GM19372 (cell line): ENCODE results near the gene NTM.
"Not testable (repeated sequence)": the region's sequence is repeated elsewhere in the genome, so short reads cannot be mapped to it uniquely, and the experiment has no call there.

Experiments used
- ATAC-seq: cut with Tn5 transposase; IDR thresholded peaks from one replicate; pipeline ENCODE4 v1.9.1; 2021; ENCODE audit warnings: mild to moderate bottlenecking, low read depth, moderate library complexity; ENCODE audit not compliant: unreplicated experiment

NTM gene

GRCh38 chr11:132043714-132044113, 673.3 kb downstream of the NTM start:
- ATAC-seq: no peak

DNA sequence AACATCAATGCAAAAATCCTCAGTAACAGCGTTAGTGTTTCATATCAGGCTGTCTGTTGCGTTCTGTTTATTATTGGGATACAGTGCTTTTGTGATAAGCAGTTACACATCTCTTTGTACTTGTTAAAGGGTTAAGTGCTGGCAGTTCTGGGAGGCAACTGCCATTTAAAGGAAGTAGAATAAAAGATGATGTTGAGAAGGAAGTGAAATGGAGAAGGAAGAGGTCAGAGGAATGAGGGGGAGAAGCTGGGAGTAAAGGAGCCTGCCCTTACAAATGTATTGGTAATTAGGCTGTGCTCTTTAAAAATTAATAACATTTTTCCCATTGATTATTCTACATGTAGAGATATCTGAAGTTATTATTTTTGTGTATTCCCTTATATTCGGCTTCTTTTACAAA, 674.7 kb downstream of the NTM start:
- no peak for ATAC-seq

DNA sequence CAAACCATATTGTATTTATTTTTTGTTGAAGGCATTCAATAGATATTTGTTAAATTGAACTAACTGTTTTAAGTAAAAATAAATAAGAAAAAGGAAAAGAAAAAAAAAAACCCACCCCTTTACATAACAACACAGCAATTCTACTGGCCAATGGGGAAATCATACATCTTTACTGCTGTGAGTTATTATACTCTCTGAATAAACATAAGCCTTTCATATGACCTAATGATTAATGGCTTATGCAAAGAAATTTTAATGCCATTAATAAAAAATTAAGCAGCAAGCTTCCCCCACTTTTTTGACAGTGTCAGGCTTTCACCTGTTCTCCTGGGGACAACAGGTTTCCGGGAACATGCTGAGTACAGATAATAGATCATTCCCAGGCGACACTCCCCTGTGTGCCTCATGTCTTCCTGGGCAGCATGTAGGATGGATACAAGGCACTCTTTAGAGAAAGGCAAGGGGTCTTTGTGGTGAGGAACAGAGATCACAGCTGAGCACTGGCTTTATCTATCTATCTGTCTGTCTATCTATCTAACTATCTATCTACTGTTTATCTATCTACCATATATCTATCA, 676.0 kb downstream of the NTM start:
- no peak for ATAC-seq

GRCh38 chr11:132047167-132047566, 676.8 kb downstream of the NTM start:
- ATAC-seq: no peak

DNA sequence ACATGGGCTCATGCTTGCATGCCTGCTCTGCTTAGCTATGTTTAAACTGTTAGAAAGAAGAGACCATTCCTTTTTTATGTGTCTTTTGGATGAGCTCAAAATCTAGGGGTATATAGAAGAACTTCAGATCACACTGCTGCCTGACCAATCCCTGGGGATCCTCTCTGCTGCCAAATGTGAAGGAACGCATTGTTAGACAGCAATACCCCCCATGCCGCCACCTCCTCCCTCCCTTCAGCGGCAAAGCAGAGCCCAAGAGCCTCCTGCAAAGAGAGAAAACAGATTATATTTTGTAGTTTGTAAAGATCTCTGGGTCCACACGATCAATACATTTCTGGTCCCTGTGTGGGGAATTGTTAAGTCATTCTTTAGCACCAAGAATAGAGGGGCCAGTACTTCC, 677.6 kb downstream of the NTM start:
- ATAC-seq: no peak

DNA sequence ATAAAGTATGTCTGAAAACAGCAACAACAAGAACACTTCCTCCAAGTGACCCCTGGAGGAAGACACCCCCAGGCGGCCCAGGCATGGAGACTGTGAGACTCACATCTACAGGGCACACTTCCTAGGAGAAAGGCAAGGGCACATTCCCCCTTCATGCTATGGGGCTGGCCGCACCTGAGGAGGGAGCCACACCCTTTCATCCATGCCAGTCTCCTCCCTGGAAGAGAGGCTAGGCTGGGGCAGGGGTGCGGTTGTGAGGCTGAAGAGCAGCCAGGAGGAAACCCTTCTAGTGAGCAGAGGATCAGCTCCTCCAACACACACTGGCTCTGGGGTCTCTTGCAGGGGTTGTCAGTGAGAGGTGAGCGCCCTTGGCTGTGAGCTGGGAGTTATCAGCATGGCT, 678.8 kb downstream of the NTM start:
- ATAC-seq: no peak

DNA sequence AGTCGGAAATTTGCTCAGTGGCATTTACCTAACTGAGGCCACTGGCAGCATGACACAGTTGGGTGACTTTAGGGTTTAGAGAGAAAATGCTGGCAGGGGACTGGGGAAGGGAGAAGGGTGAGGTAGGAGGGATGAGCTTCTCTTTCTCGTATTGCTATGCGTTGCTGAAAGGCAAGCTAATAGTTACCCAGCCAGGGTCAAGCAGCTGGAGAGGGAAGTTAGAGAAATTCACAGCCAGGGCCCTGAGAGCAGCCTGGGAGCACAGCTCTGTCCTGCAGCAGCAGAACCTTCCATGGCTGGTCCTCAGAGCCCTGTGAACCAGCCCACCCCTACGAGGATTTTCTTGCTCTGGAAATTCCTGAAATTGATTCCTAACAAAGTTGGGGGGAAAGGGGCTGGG, 679.6 kb downstream of the NTM start:
- ATAC-seq: no peak

GRCh38 chr11:132050577-132051165, 680.3 kb downstream of the NTM start:
- ATAC-seq: no peak

GRCh38 chr11:132051704-132052103, 681.3 kb downstream of the NTM start:
- ATAC-seq: no peak

DNA sequence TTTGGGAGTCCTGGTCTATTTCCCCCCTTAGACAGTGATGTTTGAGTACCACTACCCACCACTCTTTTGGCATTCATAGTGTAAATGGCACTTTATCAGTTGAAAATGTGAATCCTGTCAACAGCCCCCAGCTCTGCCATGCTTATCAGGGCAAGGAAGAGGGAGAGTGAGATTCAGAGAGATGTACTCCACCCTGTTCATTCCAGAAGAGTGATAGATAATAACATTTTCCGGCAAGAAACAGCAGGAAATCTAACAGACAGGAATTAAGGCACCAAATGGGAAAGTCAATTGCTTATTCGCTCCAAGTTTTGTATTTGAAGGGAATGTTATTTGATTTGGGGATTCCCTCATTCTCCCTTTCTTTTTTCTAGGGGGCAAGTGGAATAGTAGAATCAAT, 681.9 kb downstream of the NTM start:
- ATAC-seq: no peak

GRCh38 chr11:132052904-132053303, 682.5 kb downstream of the NTM start:
- ATAC-seq: no peak

DNA sequence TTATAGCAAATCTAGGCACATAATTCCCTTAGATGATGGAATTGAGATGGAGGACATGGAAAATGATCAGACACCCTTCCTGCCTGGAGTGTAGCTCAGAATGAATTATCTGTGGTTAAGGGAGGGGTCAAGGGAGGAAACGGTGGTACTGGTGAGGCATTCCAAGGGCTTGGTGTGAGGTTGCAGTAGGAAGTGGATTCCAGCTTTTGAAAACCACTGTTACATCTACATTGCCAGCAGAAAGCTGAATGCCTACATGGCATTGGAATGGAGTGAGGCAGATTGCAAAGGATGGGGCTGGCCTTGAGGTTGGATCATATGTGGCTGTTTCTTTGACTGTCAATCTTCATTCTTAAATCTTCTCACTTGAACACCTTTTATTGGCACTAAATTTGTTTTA, 684.4 kb downstream of the NTM start:
- ATAC-seq: no peak

GRCh38 chr11:132055296-132055695, 684.9 kb downstream of the NTM start:
- no peak for ATAC-seq

DNA sequence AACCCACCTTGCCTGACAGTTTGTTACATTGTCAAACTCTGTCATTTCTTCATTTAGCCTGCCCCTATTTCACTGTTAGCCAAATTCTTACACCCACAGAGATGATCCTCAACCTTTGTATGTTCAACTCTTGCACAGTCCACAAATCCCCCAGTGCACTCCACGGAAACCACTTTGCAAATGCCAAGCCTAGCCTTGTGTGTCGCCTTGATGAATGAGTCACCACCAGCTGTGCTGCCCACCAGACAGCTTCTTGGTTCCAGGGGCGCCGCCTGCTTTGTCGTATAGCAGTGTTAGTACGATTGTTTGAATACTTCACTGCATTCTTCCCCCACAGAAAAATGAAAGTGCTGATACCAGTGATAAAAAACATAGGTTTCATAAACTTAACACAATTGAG, 686.3 kb downstream of the NTM start:
- ATAC-seq: no peak

DNA sequence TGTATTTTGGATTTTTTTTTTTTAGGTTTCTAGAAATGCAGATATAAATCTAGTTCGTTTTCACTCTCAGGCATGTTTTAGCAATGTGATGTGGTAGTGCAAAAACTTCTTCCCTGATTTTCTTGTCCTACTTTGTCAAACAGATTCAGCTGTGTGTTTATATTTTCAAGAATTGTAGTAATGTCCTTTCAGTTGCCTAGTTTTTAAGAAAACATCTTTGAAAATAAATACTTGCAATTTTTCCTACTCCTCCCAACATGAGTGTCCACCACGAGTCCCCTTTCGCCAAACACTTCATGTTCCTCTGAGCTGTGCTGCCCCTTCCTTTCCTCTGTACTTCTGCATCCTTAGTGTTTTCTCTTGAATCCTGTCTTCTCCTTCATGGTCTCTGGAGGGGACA, 686.9 kb downstream of the NTM start:
- ATAC-seq: no peak

DNA sequence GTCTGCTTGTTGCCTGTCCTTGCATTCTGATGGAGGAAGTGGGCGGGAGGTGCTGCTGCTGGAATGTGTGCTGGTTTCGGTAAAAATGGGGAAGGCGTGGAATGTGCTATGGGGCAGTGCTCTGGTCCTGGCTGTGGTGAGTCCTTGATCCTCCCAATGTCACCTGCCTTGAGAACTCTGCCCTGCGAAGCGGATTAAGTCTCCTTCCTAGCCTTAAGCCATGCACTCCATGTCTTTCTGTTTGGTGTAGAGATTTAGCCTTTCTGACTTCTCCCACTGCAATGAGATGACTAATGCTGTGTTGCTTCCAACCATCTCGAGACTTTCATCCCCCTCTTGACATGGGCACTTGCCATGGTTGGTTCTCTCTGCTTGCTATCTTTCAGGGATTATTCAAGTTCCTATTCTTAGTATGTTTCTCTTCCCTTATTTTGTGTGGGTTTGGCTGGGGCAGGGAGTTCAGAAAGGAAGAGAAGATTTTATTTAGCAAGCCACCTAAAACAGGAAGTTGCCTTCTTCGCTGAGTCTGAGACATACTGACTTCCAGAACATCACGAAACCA, 687.9 kb downstream of the NTM start:
- no peak for ATAC-seq

- no peak for ATAC-seq
Measured at GRCh38 chr11:132060567-132060966, 690.2 kb downstream of the NTM start.

GRCh38 chr11:132062031-132062430, 691.6 kb downstream of the NTM start:
- no peak for ATAC-seq

DNA sequence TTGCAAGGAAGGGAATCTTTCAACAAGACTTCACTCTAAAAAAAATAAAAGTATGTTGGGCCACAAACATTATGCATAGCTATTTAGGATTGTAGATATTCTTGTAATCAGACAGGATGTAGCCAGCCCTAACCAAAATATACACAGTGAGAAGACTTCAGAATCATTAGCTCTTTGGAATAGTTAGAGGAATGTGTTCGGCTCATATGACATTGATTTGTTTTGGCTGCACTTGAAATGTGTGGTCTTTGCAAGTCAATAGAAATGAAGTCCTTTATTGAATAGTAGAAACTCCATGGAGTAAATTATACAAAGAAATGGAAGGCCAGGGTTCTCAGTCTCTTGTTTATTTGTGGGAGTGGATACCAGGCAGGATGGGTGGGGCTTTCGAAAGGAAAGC, 692.1 kb downstream of the NTM start:
- ATAC-seq: no peak

- ATAC-seq: no peak
Measured at GRCh38 chr11:132064987-132065620, 694.7 kb downstream of the NTM start.

- ATAC-seq: no peak
Measured at GRCh38 chr11:132068556-132068955, 698.1 kb downstream of the NTM start.

DNA sequence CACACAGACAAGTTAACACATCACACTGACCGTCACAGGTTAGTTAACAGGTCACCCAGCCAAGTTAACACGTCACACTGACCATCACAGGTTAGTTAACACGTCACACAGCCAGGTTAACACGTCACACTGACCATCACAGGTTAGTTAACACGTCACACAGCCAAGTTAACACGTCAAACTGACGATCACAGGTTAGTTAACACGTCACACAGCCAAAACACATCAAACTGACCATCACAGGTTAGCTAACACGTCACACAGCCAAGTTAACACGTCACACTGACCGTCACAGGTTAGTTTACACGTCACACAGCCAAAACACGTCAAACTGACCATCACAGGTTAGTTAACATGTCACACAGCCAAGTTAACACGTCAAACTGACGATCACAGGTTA, 699.2 kb downstream of the NTM start:
- not testable (repeated sequence) for ATAC-seq
